HG02623 (cell line): ENCODE results near the gene TMED7.
"Not testable (repeated sequence)": the region's sequence is repeated elsewhere in the genome, so short reads cannot be mapped to it uniquely, and the experiment has no call there.

ENCODE experiments used
- ATAC-seq: cut with Tn5 transposase; IDR thresholded peaks from one replicate; pipeline ENCODE4 v1.9.1; 2021; ENCODE audit warnings: moderate library complexity; ENCODE audit not compliant: unreplicated experiment

The TMED7 gene

GRCh38 chr5:115625579-115626444, at the start of gene TMED7:
Gene TMED7 (minus strand): TSS chr5:115626036. CDS start chr5:115625792, 244 bp downstream.
- peak; percentile 89 for ATAC-seq

- not testable (repeated sequence) for ATAC-seq
Measured at GRCh38 chr5:115674782-115675181, 48.9 kb upstream of the TMED7 start.

- no peak for ATAC-seq
Measured at GRCh38 chr5:115673596-115673995, 47.8 kb upstream of the TMED7 start.

- ATAC-seq = no peak
Measured at GRCh38 chr5:115671939-115672338, 46.1 kb upstream of the TMED7 start.

GRCh38 chr5:115666023-115666422, 40.2 kb upstream of the TMED7 start:
- no peak for ATAC-seq

GRCh38 chr5:115661563-115661962, 35.7 kb upstream of the TMED7 start:
- no peak for ATAC-seq

GRCh38 chr5:115661101-115661500, 35.3 kb upstream of the TMED7 start:
- ATAC-seq = no peak

- no peak for ATAC-seq
Measured at GRCh38 chr5:115657881-115658233, 32.0 kb upstream of the TMED7 start.

GRCh38 chr5:115657125-115657880, 31.5 kb upstream of the TMED7 start:
- ATAC-seq = no peak

GRCh38 chr5:115656404-115656803, 30.6 kb upstream of the TMED7 start:
- ATAC-seq = no peak

GRCh38 chr5:115655994-115656393, 30.2 kb upstream of the TMED7 start:
- no peak for ATAC-seq

GRCh38 chr5:115649541-115649940, 23.7 kb upstream of the TMED7 start:
- ATAC-seq = no peak

- ATAC-seq = no peak
Measured at GRCh38 chr5:115648056-115648455, 22.2 kb upstream of the TMED7 start.

- not testable (repeated sequence) for ATAC-seq
Measured at GRCh38 chr5:115645386-115645785, 19.6 kb upstream of the TMED7 start.

- ATAC-seq = no peak
Measured at GRCh38 chr5:115644046-115644445, 18.2 kb upstream of the TMED7 start.

GRCh38 chr5:115641948-115642347, 16.1 kb upstream of the TMED7 start:
- ATAC-seq = no peak

GRCh38 chr5:115640274-115640673, 14.4 kb upstream of the TMED7 start:
- ATAC-seq = no peak

GRCh38 chr5:115639377-115639776, 13.5 kb upstream of the TMED7 start:
- no peak for ATAC-seq

GRCh38 chr5:115637507-115637906, 11.7 kb upstream of the TMED7 start:
- no peak for ATAC-seq

- no peak for ATAC-seq
Measured at GRCh38 chr5:115636008-115636407, 10.2 kb upstream of the TMED7 start.

- ATAC-seq = peak; percentile 65
Measured at GRCh38 chr5:115634343-115635132, 8.7 kb upstream of the TMED7 start.
